Thyroid gland (tissue), 4 donors: ENCODE results near the gene NFILZ. TPM values are rescaled to one million over a fixed set of nuclear protein-coding genes. Genes with fewer than 3 reads are reported as not detected.
"Not testable (repeated sequence)": the region's sequence is repeated elsewhere in the genome, so short reads cannot be mapped to it uniquely, and the experiment has no call there.

Source experiments
- DNase-seq, 2 donors: peaks; one replicate each; pipeline ENCODE4 v3.0.0-alpha.2; 2019
- H3K27ac ChIP-seq, 3 donors: fragments of 200-600 bp; sonication (generic); 1 replicate in 2 of 3; 2 replicates in 1 of 3; pipeline ENCODE4 v1.5.1; 2016 to 2019; ENCODE audit warnings: mild to moderate bottlenecking in 1 of 3, moderate library complexity in 1 of 3
- H3K27me3 ChIP-seq: fragments of 200-600 bp; sonication (generic); one replicate; pipeline ENCODE4 v1.5.1; 2019
- H3K36me3 ChIP-seq, 2 donors: fragments of 200-600 bp; sonication (generic); one replicate each; pipeline ENCODE4 v1.5.1; 2016 to 2019
- H3K4me1 ChIP-seq, 2 donors: fragments of 200-600 bp; sonication (generic); one replicate each; pipeline ENCODE4 v1.5.1; 2017 to 2019
- H3K4me3 ChIP-seq, 3 donors: fragments of 200-600 bp; sonication (generic); replicated peaks in 1 of 3; 1 replicate in 2 of 3; 2 replicates in 1 of 3; pipeline ENCODE4 v1.5.1; 2016; ENCODE audit warnings: mild to moderate bottlenecking in 1 of 3
- H3K9me3 ChIP-seq: fragments of 200-600 bp; sonication (generic); one replicate; pipeline ENCODE4 v1.5.1; 2017
- POLR2A ChIP-seq, 2 donors: fragments of 450-650 bp; IDR thresholded peaks; one replicate each; pipeline ENCODE4 v1.6.1; 2017; ENCODE audit warnings: antibody characterized with exemption in 2 of 2, mild to moderate bottlenecking in 2 of 2, moderate library complexity in 1 of 2
- WGBS, 2 donors: methylation state at CpG; one replicate each; pipeline ENCODE4 v1.1.5; 2017; 5-methylcytosine and 5-hydroxymethylcytosine counted together
- intact Hi-C: fragments of 100-400 bp; cut with DNase I; formaldehyde crosslinking; loops from one replicate; pipeline ENCODE4 v1.15.1; 2023
- total RNA-seq, 4 donors: library from RNA; depleted of rRNA; stranded (reverse); fragments of >200 nt; gene quantifications; one replicate each; pipeline ENCODE4 v1.2.3, GENCODE V29; 2016
- TF ChIP-seq, protein P1 (sequence below), 6 experiments: fragments of 200-600 bp in 3 of 6; fragments of 450-650 bp in 3 of 6; sonication (generic) in 3 of 6; IDR thresholded peaks; one replicate each; pipeline ENCODE4 v1.5.1; 2016 to 2019; ENCODE audit warnings: antibody characterized with exemption in 6 of 6, mild to moderate bottlenecking in 2 of 6, inconsistent platforms in 1 of 6, moderate library complexity in 1 of 6

The NFILZ gene
- total RNA-seq, 4 donors from 2014 or later = not detected

DNA sequence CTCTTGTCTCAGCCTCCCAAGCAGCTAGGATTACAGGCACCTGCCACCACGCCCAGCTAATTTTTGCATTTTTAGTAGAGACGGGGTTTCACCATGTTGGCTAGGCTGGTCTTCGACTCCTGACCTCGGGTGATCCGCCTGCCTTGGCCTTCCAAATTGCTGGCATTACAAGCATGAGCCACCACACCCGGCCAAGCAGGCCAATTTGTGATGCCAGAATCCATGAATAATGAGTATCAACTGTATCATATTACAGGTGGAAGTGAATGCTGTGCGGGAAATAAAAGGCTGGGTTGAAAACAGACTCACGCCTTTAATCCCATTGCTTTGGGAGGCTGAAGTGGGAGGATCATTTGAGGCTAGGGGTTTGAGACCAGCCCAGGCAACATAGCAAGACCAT is 3.6 kb upstream of the NFILZ start:
- no peak for TF ChIP-seq POLR2A (IDR thresholded peaks at IDR 0.05)
- TF ChIP-seq, protein P1, sequence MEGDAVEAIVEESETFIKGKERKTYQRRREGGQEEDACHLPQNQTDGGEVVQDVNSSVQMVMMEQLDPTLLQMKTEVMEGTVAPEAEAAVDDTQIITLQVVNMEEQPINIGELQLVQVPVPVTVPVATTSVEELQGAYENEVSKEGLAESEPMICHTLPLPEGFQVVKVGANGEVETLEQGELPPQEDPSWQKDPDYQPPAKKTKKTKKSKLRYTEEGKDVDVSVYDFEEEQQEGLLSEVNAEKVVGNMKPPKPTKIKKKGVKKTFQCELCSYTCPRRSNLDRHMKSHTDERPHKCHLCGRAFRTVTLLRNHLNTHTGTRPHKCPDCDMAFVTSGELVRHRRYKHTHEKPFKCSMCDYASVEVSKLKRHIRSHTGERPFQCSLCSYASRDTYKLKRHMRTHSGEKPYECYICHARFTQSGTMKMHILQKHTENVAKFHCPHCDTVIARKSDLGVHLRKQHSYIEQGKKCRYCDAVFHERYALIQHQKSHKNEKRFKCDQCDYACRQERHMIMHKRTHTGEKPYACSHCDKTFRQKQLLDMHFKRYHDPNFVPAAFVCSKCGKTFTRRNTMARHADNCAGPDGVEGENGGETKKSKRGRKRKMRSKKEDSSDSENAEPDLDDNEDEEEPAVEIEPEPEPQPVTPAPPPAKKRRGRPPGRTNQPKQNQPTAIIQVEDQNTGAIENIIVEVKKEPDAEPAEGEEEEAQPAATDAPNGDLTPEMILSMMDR (IDR thresholded peaks at IDR 0.05) = no peak
- Histone ChIP-seq H3K36me3 (no peaks in the 10 kb centered on the region), H3K27ac (no peak overlapping the region), H3K9me3 (no peaks in the 10 kb centered on the region), H3K4me3 (no peak overlapping the region), H3K27me3 (no peaks in the 10 kb centered on the region), H3K4me1 (no peaks in the 10 kb centered on the region)
- intact Hi-C loops = no loop called here
- 82 to 83% methylated on average over 8 of the region's 8 CpGs for WGBS, 2 donors
- DNase-seq = no peak

DNA sequence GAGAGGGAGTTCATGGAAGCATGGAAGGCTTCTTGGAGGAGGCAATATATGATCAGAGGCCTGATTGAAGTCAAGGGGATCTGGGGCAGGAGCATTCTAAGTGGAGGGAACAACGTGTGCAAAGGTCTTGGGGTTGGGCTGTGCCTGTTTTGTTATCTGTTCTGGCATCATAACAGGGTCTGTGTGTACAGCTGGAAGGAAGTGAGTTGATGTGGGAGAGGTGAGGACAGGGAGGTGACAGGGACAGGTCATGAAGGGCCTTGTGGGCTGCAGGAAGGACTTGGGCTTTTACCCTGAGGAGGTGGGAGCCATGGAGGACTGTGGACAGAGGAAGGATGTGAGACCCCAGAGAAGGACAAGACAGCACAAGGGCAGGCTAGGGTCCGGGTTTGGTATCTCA is 1.2 kb upstream of the NFILZ start:
- intact Hi-C loops = no loop called here
- WGBS, 2 donors = 82 to 90% methylated on average over 2 of the region's 2 CpGs
- Histone ChIP-seq H3K36me3 (no peaks in the 10 kb centered on the region), H3K9me3 (no peaks in the 10 kb centered on the region), H3K27me3 (no peaks in the 10 kb centered on the region), H3K27ac (no peak overlapping the region), H3K4me3 (no peak overlapping the region), H3K4me1 (no peaks in the 10 kb centered on the region)
- no peak for DNase-seq
- TF ChIP-seq POLR2A (IDR thresholded peaks at IDR 0.05) = no peak
- TF ChIP-seq, protein P1 (IDR thresholded peaks at IDR 0.05) = no peak

DNA sequence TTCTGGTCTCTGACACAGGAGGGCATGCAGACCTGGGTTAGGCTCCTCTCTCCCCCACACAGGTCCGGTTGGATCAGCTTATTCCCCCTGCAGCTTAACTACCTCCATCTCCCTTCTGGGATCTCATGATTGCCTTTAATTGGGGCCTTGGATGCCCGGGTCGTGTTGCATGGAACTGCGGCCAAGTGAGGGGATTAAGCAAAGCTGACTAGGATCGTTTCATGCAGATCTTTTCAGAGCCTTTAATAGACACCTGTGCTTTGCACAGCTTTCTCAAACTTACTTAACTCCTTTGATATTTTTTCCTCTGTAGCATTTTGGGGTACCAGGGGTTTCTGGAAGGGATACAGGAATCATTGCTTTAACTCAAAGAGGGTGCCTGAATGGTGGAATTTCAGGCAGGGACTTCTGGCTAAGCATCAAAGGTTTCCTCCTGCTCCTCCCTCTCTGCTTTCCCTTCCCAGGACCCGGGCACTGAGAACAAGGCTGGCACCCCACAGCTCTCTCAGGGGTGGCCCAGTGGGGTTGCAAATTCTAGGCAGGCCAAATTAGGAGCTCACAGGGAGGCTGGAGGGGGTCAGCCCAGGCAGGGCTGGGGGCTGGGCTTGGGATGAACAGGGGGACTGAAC is 477 bp downstream of the NFILZ start:
- Histone ChIP-seq H3K4me3 (no peak overlapping the region), H3K4me1 (no peaks in the 10 kb centered on the region), H3K27ac (no peak overlapping the region), H3K36me3 (no peaks in the 10 kb centered on the region), H3K27me3 (no peaks in the 10 kb centered on the region), H3K9me3 (no peaks in the 10 kb centered on the region)
- WGBS, 2 donors = 31 to 40% methylated on average over 5 to 6 of the region's 6 CpGs
- no peak for DNase-seq
- intact Hi-C loops = no loop called here
- no peak for TF ChIP-seq POLR2A (IDR thresholded peaks at IDR 0.05)
- TF ChIP-seq, protein P1 (IDR thresholded peaks at IDR 0.05) = no peak

DNA sequence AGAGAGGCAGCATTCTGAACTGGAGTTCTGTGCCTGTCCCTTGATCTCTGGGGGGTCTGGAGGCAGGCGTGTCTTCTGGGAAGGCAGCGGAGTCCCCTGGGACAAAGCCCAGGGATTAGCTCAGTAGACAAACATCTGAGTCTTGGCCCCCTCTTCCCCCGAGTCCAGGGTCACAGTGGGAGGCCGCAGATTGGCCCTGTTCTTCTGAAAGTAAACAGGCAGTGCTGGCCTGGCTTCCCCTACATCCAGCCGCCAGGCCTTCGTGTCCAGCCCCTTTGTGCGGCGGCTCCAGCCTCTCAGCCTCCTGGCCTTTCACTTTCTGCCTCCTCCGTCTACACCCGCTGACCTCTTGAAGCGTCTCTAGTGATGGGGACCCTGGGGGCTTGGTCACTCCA is 989 bp downstream of the NFILZ start:
- Histone ChIP-seq H3K27ac (no peak overlapping the region), H3K27me3 (no peaks in the 10 kb centered on the region), H3K4me3 (no peak overlapping the region), H3K9me3 (no peaks in the 10 kb centered on the region), H3K4me1 (no peaks in the 10 kb centered on the region), H3K36me3 (no peaks in the 10 kb centered on the region)
- intact Hi-C loops = no loop called here
- DNase-seq = no peak
- no peak for TF ChIP-seq POLR2A (IDR thresholded peaks at IDR 0.05)
- TF ChIP-seq, protein P1 (IDR thresholded peaks at IDR 0.05) = no peak
- 28 to 30% methylated on average over 10 to 11 of the region's 11 CpGs for WGBS, 2 donors

DNA sequence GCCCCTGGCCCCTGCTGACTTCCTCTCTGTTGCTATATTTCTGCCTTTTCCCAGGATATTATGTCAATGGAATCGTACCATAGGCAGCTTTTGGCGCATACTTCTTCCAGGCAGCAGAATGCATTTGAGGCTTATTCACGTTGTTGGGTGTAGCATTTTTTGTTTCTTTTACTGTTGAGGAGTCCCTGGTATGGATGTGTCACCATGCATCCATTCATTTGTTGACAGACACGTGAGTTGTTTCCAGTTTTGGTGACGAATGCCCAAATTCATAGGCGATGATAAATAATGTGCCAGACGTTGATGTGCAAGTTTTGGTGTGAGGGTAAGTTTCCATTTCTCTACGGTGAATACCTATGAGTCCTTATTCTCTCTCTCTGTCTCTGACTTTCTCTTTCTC is 5.0 kb downstream of the NFILZ start:
- H3K27ac ChIP-seq = no peak overlapping the region
- H3K4me1 ChIP-seq = no peaks in the 10 kb centered on the region
- no peaks in the 10 kb centered on the region for H3K36me3 ChIP-seq
- H3K4me3 ChIP-seq = no peak overlapping the region
- H3K9me3 ChIP-seq = no peaks in the 10 kb centered on the region
- TF ChIP-seq, protein P1 (IDR thresholded peaks at IDR 0.05) = no peak
- no peak for TF ChIP-seq POLR2A (IDR thresholded peaks at IDR 0.05)
- no peak for DNase-seq
- no peaks in the 10 kb centered on the region for H3K27me3 ChIP-seq
- intact Hi-C loops = no loop called here
- 82 to 83% methylated on average over 8 of the region's 8 CpGs for WGBS, 2 donors

DNA sequence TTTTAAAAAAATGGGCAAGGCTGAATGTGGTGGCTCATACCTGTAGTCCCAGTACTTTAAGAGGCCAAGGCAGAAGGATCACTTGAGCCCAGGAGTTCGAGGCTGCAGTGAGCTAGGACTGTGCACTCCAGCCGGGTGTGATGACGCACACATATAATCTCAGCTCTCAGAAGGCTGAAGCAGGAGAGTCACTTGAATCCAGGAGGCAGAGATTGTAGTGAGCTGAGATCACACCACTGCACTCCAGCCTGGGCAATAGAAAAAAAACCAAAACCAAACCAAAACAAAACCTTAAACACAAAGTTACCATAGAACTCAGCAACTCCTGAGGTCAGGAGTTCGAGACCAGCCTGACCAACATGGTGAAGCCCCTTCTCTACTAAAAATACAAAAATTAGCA is 6.6 kb downstream of the NFILZ start:
- H3K27ac ChIP-seq, H3K4me1 ChIP-seq, H3K4me3 ChIP-seq, H3K9me3 ChIP-seq, H3K36me3 ChIP-seq, DNase-seq, H3K27me3 ChIP-seq, intact Hi-C loops: not testable (repeated sequence)
- WGBS, 2 donors = 52 to 56% methylated on average over 4 of the region's 4 CpGs
